Measurements from ENCODE around the gene CXCL8. TPM values are rescaled to one million over a fixed set of nuclear protein-coding genes. Genes with fewer than 3 reads are reported as not detected.

CXCL8 gene
- total and polyA plus RNA-seq, 9 of the 15 experiments (the other 6 are each of a cell fraction or from before 2014, with no cell fraction given): 1.6 to 7.7 (median 3.3) TPM

DNA sequence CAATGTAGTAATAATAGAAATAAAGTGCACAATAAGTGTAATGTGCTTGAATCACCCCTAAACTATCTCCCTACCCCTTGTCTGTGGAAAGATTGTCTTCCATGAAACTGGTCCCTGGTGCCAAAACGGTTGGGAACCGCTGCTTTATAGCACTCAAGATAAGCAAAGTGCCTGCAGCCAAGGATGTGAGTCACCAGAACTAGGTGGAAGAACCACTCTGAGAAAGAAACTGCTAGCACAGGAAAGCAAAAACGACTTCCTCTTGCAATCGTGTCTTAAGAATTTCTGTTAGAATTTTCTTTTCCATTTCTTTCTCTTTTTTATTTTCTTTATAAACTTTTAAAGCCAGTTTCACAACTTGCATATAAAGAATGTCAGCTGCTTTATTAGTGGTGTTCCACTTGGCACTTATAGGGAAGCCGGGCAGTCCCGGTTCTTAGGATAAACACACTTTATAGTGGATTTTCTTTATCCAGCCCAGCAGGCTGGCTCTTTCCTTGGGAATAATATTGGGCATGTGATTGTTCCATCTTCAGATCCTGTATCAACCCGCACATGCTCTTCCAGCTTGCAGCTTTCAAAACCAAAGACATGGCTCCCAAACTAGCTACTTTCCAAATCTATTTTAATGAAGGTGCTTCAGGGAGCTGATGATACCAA, 32.3 kb upstream of the CXCL8 start (continued):
- TF ChIP-seq CHAMP1 (IDR thresholded peaks at IDR 0.05): peak; percentile 34; the same call in 1 of the 2 replicates
- TF ChIP-seq SRF (CRISPR knock-in tag; IDR thresholded peaks at IDR 0.05): no peak
- peak; percentile 77 for TF ChIP-seq SPI1 (IDR thresholded peaks at IDR 0.05; ENCODE audit: borderline replicate concordance, low read depth, low read length)
- TF ChIP-seq ATF3 (IDR thresholded peaks at IDR 0.05): peak; percentile 82
- TF ChIP-seq ATF3 (CRISPR knock-in tag; conservative IDR thresholded peaks at IDR 0.05): no peak
- TF ChIP-seq NFIC (IDR thresholded peaks at IDR 0.05): peak; percentile 76
- TF ChIP-seq NEUROD1 (IDR thresholded peaks at IDR 0.05; ENCODE audit: borderline replicate concordance, low read depth, low read length, partially characterized antibody): peak; percentile 69
- peak; percentile 62; the same call in 1 of the 2 replicates for TF ChIP-seq POLR2H (tag; IDR thresholded peaks at IDR 0.05; ENCODE audit: low read depth)
- TF ChIP-seq, protein P1, sequence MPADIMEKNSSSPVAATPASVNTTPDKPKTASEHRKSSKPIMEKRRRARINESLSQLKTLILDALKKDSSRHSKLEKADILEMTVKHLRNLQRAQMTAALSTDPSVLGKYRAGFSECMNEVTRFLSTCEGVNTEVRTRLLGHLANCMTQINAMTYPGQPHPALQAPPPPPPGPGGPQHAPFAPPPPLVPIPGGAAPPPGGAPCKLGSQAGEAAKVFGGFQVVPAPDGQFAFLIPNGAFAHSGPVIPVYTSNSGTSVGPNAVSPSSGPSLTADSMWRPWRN (IDR thresholded peaks at IDR 0.05; ENCODE audit: low read depth): peak; percentile 41; the same call in 1 of the 2 replicates
- TF ChIP-seq LEF1 (IDR thresholded peaks at IDR 0.05): peak; percentile 73
- TF ChIP-seq CTBP1 (IDR thresholded peaks at IDR 0.05; ENCODE audit: borderline replicate concordance): no peak
- peak; percentile 65 for TF ChIP-seq TEAD4 (IDR thresholded peaks at IDR 0.05; ENCODE audit: low read length)
- TF ChIP-seq TEAD4 (CRISPR knock-in tag; IDR thresholded peaks at IDR 0.05; ENCODE audit: borderline replicate concordance): no peak
- no peak for TF ChIP-seq NR2F6 (CRISPR knock-in tag; IDR thresholded peaks at IDR 0.05)
- TF ChIP-seq FOS (IDR thresholded peaks at IDR 0.05; ENCODE audit: extremely low read depth, insufficient read length): peak; percentile 40
- peak in 1 of 2 experiments; percentile 64; a peak in 1 of 4 replicates for TF ChIP-seq RCOR1 (IDR thresholded peaks at IDR 0.05; ENCODE audit: borderline replicate concordance in 1 of 2, low read depth in 2 of 2, low read length in 2 of 2)
- TF ChIP-seq MBD2 (IDR thresholded peaks at IDR 0.05; ENCODE audit: borderline replicate concordance, low read depth): peak; percentile 53; the same call in 1 of the 2 replicates
- peak; percentile 59 for TF ChIP-seq CXXC5 (CRISPR knock-in tag; IDR thresholded peaks at IDR 0.05)
- TF ChIP-seq CBX3 (IDR thresholded peaks at IDR 0.05; ENCODE audit: borderline replicate concordance in 1 of 2, low read length in 2 of 2): peak in 1 of 2 experiments; percentile 39; a peak in 1 of 3 replicates
- TF ChIP-seq SETDB1 (IDR thresholded peaks at IDR 0.05; ENCODE audit: low read length): no peak
- TF ChIP-seq MYC (IDR thresholded peaks at IDR 0.05; ENCODE audit: low read depth, low read length): no peak
- no peak for TF ChIP-seq MYC (CRISPR knock-in tag; IDR thresholded peaks at IDR 0.05; ENCODE audit: borderline replicate concordance, low read depth)
- peak; percentile 76; the same call in 1 of the 2 replicates for TF ChIP-seq NFRKB (IDR thresholded peaks at IDR 0.05; ENCODE audit: low read depth)
- TF ChIP-seq ZNF507 (tag; conservative IDR thresholded peaks at IDR 0.05): no peak
- peak; percentile 42; the same call in 1 of the 2 replicates for TF ChIP-seq ETV1 (tag; conservative IDR thresholded peaks at IDR 0.05; ENCODE audit: low read depth)
- TF ChIP-seq TBP (optimal IDR thresholded peaks at IDR 0.05; ENCODE audit: low read depth, low read length): peak; percentile 27
